GM20431 (cell line): ENCODE data around the gene EIF2S3B.
"Not testable (repeated sequence)": the region's sequence is repeated elsewhere in the genome, so short reads cannot be mapped to it uniquely, and the experiment has no call there.

ENCODE experiments used
- in situ Hi-C: fragments of 300-500 bp; cut with MseI, MboI; formaldehyde crosslinking; loops from one replicate; pipeline ENCODE4 v1.15.0; 2020; ENCODE audit warnings: low sequenced_read_pairs; ENCODE audit not compliant: unreplicated experiment

EIF2S3B gene

DNA sequence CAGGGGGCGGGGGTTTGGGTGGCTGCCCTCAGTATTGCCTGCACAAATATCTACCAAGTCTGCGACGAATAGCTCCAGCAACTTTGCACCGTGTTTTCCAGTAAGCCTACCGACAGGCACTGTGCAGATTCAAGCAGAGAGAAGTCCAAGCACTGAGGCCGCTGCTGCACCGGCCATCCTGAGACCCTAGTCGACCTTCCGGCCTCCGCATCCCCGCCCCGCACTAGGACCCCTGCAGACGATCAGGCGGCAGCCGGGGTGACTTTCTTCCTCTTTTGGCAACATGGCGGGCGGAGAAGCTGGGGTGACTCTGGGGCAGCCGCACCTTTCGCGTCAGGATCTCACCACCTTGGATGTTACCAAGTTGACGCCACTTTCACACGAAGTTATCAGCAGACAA is at the start of gene EIF2S3B:
TSS of gene EIF2S3B (plus strand) at position 271 of the 400 bp plus-strand sequence. CDS start at position 284, 13 bp downstream.
- in situ Hi-C loops, result no loop called here

- in situ Hi-C loops, result no loop called here
These were observed 48.8 kb upstream of the EIF2S3B start for GRCh38 chr12:10456856-10457255.

DNA sequence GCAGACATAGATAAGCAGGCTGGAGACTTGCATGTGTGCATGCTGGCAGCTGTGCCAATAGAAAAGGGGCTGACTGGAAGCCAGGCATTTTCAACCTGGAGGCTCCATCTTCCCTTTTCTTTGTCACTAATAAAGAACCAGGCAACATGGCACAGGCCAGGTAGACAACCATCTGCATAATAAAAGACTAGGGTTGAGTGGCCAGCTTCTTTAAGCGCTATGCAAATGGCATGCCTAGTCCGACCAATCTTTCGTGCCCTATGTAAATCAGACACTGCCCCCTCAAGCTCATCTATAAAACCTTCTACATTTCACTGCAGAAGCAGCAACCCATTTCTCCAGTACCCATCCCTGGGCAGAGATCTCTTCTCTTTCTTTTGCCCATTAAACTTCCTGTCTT is 47.9 kb upstream of the EIF2S3B start:
- in situ Hi-C loops, result no loop called here

- in situ Hi-C loops, result no loop called here
These were observed 39.4 kb upstream of the EIF2S3B start for GRCh38 chr12:10466311-10466710.

- in situ Hi-C loops, result no loop called here
These were observed 36.0 kb upstream of the EIF2S3B start for GRCh38 chr12:10469701-10470100.

DNA sequence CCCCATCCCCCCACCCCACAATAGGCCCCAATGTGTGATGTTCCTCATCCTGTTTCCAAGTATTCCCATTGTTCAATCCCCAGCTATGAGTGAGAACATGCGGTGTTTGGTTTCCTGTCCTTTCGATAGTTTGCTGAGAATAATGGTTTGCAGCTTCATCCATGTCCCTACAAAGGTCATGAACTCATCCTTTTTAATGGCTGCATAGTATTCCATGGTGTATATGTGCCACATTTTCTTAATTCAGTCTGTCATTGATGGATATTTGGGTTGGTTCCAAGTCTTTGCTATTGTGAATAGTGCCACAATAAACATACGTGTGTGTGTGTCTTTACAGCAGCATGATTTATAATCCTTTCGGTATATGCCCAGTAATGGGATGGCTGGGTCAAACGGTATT is 32.9 kb upstream of the EIF2S3B start:
- in situ Hi-C loops, result not testable (repeated sequence)

DNA sequence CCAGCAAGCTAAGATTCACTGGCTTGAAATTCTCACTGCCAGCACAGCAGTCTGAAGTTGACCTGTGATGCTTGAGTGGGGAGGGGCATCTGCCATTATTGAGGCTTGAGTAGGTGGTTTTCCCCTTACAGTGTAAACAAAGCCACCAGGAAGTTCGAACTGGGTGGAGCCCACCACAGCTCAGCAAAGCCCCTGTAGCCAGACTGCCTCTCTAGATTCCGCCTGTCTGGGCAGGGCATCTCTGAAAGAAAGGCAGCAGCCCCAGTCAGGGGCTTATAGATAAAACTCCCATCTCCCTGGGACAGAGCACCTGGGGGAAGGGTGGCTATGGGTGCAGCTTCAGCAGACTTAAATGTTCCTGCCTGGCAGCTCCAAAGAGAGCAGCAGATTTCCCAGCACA is 23.8 kb upstream of the EIF2S3B start:
- in situ Hi-C loops, result not testable (repeated sequence)

DNA sequence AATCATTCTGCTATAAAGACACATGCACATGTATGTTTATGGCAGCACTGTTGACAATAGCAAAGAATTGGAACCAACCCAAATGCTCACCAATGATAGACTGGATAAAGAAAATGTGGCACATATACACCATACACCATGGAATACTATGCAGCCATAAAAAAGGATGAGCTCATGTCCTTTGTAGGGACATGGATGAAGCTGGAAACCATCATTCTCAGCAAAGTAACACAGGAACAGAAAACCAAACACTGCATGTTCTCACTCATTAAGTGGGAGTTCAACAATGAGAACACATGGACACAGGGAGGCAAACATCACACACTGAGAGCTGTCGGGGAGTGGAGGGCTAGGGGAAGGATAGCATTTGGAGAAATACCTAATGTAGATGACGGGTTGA is 18.4 kb upstream of the EIF2S3B start:
- in situ Hi-C loops, result not testable (repeated sequence)

GRCh38 chr12:10491766-10492165 is 13.9 kb upstream of the EIF2S3B start:
- in situ Hi-C loops, result no loop called here

DNA sequence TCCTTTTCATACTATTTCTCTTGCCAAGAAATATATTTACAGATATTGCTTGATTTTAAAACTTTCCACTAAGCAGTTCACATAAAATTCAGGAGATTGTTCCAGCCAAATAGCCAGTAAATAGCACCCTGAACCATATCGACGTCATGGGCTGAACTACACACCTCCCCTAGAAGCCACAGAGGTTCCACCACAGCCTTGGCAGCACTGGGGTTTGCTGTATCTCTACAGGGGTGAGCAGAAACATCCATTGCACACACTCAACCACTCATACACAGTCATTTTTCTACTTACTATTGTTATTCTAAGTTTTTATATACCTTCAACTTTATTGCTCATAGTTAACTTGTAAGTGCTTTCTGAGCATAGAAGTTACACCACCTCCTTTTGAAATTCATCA is 8.1 kb upstream of the EIF2S3B start:
- in situ Hi-C loops, result no loop called here

- in situ Hi-C loops, result no loop called here
These were observed 7.6 kb upstream of the EIF2S3B start for GRCh38 chr12:10498042-10498441.

DNA sequence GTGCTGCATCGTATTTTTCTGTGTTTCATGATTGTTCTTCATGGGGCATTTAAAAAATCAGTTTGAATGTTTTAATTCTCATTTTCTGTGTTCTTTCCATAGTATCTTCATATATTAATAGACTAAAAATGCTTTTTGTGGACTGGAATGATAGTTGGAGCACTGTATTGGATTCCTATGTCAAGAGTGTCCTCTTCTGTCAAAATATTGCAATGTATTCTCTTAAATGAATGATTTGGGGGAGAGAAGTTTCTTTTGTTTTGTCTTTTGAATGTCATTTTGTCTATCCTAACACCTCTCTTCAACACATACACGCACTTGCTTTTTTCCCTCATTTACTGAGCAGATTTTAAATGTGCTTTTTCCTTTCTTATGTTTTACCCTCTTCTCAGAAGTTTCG is 4.7 kb upstream of the EIF2S3B start:
- in situ Hi-C loops, result no loop called here

- in situ Hi-C loops, result no loop called here
These were observed 2.2 kb upstream of the EIF2S3B start for GRCh38 chr12:10503460-10503859.

GRCh38 chr12:10511756-10512355 is 6.2 kb downstream of the EIF2S3B start:
- in situ Hi-C loops, result no loop called here

GRCh38 chr12:10512798-10513197 is 7.1 kb downstream of the EIF2S3B start:
- in situ Hi-C loops, result no loop called here

DNA sequence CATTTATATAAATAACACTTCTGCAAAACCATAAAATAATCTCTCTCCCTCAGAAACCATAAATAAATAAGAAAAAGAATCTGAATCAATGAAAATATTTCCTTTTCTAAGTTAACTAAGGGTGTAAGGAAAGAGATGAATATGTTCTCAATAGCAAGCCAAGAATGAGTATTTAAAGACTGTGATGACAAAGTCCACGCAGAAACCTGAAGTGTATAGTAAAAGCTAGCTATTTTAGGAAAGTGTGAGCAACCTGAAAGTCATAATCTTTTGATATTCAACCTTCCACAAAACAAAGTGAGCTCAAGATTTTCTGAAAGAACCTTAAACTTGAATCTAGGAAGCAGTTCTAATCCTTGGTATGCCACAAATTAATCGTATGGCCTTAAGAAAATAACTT is 15.9 kb downstream of the EIF2S3B start:
- in situ Hi-C loops, result no loop called here

GRCh38 chr12:10528174-10528953 is 22.7 kb downstream of the EIF2S3B start:
- in situ Hi-C loops, result no loop called here

DNA sequence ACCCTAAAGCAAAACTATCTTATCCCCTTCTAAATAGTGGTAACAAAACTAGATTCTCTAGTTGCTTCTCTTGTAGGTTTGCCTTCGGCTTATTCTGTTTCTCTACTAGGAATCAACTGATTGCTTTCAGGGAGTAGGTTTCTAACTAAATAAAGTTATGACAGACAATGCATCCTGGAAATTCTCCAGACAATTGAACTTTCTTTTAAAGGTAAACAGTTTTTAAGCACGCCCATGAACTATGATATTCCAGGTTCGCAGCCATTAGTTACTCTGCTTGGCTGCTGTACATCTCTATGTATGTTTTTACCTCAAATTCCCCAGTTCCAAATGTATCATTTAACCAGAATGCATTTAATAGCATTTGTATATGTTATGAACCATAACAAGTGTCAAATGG is 23.9 kb downstream of the EIF2S3B start:
- in situ Hi-C loops, result no loop called here

DNA sequence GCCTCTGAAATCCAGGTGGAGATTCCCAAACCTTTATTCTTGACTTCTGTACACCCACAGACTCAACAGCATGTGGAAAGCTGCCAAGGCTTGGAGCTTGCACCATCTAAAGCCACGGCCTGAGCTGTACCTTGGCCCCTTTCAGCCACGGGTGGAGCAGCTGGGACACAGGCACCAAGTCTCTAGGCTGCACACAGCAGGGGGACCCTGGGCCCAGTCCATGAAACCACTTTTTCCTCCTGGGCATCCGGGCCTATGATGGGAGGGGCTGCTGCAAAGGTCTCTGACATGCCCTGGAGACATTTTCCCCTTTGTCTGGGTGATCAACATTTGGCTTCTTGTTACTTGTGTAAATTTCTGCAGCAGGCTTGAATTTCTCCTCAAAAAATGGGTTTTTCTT is 32.0 kb downstream of the EIF2S3B start:
- in situ Hi-C loops, result no loop called here

GRCh38 chr12:10540776-10541205 is 35.1 kb downstream of the EIF2S3B start:
- in situ Hi-C loops, result no loop called here

DNA sequence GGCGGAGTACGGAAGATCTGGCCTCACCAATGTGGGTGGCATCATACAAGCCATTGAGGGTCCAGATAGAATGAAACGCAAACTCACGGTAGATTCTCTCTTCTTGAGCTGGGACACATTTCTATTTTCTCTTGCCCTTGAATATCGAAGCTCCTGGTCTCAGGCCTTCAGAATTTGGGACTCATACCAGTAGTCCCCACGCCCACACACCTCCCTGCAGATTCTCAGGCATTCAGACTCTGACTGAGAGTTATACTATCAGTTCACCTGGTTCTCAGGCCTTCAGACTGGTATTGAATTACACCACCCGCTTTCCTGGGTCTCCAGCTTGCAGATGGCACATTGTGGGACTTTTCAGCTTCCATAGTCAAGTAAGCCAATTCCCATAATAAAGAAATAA is 37.8 kb downstream of the EIF2S3B start:
- in situ Hi-C loops, result no loop called here

DNA sequence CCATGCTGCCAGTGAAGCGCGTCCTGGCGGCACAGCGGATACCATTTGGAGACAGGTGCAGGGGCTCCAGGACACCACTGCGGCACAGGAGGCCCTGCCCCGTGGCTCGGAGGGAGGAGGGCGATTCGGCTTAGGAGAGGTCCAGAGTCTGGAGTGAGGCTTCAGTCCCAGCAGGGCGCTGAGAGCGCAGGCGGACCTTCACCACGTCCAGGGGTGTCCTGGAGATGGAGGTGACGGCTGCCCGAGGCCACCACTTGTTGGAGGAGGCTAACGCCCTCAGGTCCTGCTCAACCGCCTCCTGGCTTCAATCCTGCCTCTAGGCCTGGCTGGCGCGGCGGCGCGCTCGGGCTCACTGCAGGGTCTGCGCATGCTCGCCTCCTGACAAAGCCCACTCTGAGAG is 45.7 kb downstream of the EIF2S3B start:
- in situ Hi-C loops, result no loop called here
